PC-9 (cell line): ENCODE results near the gene TTC14.

Source experiments
- EZH2 ChIP-seq: fragments of 200-600 bp; sonication (generic); IDR thresholded peaks from 2 replicates; pipeline ENCODE4 v1.8.0; 2017; ENCODE audit warnings: antibody characterized with exemption, low read depth
- TF ChIP-seq, protein P1 (sequence below): fragments of 200-600 bp; sonication (generic); conservative IDR thresholded peaks from 2 replicates; pipeline ENCODE4 v1.6.1; 2017; ENCODE audit warnings: mixed run types, antibody characterized with exemption, mild to moderate bottlenecking, moderate library complexity

GRCh38 chr3:180575571-180575970 lies 26.4 kb upstream of the TTC14 start:
- no peak for TF ChIP-seq EZH2
- TF ChIP-seq, protein P1, sequence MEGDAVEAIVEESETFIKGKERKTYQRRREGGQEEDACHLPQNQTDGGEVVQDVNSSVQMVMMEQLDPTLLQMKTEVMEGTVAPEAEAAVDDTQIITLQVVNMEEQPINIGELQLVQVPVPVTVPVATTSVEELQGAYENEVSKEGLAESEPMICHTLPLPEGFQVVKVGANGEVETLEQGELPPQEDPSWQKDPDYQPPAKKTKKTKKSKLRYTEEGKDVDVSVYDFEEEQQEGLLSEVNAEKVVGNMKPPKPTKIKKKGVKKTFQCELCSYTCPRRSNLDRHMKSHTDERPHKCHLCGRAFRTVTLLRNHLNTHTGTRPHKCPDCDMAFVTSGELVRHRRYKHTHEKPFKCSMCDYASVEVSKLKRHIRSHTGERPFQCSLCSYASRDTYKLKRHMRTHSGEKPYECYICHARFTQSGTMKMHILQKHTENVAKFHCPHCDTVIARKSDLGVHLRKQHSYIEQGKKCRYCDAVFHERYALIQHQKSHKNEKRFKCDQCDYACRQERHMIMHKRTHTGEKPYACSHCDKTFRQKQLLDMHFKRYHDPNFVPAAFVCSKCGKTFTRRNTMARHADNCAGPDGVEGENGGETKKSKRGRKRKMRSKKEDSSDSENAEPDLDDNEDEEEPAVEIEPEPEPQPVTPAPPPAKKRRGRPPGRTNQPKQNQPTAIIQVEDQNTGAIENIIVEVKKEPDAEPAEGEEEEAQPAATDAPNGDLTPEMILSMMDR = no peak
